ENCODE results near the gene ABHD8.
A peak's percentile ranks its signal among the peaks of the same experiment; 100 is the strongest.

DNA sequence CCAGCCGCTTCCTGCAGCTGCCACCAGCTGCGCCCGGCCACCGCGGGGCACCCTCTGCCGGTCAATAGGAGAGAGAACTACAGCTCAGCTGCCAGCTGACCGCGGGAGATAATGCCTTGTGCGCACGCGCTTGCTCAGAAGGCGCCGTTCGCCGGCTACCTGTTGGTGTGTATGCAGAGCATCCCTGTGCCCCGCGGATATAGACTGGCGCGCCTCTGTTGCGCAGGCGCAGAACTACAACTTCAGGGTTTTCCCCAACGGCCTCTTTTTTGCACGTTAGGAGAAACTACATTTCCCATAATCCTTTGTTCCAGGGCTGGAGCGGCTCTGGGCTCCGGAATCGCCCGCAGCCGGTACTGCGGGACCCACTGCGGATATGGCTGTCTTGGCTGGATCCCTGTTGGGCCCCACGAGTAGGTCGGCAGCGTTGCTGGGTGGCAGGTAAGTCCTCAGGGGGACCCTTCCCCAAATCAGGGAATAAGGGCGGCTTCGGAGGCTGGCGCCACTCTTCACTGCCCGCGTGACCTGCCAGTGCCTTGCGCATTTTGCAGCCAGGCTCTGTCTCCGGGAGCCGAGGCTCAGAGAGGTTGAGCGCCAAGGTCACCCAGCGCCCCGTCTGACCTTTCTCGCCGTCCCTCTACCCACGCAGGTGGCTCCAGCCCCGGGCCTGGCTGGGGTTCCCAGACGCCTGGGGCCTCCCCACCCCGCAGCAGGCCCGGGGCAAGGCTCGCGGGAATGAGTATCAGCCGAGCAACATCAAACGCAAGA, 2.5 kb upstream of the ABHD8 start, which contains the start of gene MRPL34:
- no peak for TF ChIP-seq EZH2phosphoT487 (IDR thresholded peaks at IDR 0.05; ENCODE audit: borderline replicate concordance)
- TF ChIP-seq, protein P1, sequence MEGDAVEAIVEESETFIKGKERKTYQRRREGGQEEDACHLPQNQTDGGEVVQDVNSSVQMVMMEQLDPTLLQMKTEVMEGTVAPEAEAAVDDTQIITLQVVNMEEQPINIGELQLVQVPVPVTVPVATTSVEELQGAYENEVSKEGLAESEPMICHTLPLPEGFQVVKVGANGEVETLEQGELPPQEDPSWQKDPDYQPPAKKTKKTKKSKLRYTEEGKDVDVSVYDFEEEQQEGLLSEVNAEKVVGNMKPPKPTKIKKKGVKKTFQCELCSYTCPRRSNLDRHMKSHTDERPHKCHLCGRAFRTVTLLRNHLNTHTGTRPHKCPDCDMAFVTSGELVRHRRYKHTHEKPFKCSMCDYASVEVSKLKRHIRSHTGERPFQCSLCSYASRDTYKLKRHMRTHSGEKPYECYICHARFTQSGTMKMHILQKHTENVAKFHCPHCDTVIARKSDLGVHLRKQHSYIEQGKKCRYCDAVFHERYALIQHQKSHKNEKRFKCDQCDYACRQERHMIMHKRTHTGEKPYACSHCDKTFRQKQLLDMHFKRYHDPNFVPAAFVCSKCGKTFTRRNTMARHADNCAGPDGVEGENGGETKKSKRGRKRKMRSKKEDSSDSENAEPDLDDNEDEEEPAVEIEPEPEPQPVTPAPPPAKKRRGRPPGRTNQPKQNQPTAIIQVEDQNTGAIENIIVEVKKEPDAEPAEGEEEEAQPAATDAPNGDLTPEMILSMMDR (conservative IDR thresholded peaks at IDR 0.05; ENCODE audit: low read length), result peak; percentile 73

Measured in Loucy (cell line).